CD4-positive, alpha-beta T cell treated with Interleukin-1 beta for 1 hour (primary cell): ENCODE results near the gene DELE1.

Experiments used
- DNase-seq, 2 donors: peaks; one replicate each; pipeline ENCODE4 v3.0.0-alpha.2; 2020 to 2022

DELE1 gene, protein sequence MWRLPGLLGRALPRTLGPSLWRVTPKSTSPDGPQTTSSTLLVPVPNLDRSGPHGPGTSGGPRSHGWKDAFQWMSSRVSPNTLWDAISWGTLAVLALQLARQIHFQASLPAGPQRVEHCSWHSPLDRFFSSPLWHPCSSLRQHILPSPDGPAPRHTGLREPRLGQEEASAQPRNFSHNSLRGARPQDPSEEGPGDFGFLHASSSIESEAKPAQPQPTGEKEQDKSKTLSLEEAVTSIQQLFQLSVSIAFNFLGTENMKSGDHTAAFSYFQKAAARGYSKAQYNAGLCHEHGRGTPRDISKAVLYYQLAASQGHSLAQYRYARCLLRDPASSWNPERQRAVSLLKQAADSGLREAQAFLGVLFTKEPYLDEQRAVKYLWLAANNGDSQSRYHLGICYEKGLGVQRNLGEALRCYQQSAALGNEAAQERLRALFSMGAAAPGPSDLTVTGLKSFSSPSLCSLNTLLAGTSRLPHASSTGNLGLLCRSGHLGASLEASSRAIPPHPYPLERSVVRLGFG

DNA sequence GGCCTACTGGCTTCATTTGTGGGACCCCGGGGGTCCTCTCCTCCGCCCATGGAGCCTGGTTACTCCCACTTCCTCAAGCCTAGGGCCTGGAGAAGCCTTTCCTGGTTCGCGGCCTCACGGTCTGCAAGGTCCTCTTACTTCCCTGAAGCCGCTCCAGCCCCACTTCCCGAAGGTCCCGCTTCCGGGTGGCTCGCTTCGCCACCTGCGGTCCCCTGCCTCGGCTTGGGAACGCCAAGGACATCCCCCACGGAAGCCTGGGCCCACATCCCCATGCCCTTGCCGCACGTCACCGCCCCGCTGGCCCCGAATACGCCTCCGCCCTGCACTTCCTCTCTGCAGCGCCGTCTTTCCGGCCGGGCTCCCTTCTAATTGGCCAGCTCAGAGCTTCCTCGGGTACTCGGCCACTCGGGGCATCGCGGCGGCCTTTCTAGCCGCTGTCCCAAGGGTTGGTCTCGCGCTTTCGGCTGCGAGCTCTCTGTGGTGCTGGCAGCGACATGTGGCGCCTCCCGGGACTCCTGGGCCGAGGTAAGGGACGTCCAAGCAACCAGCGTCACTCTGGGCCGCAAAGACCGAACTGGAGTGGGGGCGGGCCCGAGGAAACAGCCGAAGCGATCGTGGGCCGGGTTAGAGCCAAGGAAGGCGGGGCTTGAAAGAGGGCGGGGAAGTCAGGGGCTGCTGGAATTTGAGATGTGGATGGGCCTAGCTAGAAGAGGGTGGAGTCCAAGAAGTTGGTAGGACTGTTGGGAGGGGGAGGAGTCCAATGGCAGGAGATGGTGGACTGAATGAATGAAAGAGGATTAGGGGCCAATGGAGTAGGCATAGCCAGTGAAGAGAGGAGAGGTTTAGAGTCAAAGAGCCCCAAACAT is at the start of gene DELE1:
Gene DELE1 (plus strand): TSS at position 424 of the 866 bp plus-strand sequence. CDS start 71 bp downstream, at position 495.
- peak; percentile 90 for DNase-seq

DNA sequence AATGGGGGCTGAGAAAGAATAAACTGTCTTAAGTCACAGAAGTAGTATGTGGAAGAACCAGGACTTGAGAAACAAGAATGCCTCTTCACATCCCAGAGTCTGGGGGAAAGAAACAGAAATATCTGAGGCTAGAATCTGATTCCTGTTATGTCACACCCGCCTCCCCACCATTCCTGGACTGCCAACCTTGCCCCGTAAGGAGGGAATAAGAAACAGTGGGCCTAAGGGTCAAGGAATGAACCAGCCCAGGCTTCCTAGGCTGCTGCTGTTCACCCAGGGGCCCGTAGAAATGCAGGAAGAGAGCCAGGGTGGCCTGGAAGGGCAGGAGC is 49.8 kb upstream of the DELE1 start:
- DNase-seq, result no peak

DNA sequence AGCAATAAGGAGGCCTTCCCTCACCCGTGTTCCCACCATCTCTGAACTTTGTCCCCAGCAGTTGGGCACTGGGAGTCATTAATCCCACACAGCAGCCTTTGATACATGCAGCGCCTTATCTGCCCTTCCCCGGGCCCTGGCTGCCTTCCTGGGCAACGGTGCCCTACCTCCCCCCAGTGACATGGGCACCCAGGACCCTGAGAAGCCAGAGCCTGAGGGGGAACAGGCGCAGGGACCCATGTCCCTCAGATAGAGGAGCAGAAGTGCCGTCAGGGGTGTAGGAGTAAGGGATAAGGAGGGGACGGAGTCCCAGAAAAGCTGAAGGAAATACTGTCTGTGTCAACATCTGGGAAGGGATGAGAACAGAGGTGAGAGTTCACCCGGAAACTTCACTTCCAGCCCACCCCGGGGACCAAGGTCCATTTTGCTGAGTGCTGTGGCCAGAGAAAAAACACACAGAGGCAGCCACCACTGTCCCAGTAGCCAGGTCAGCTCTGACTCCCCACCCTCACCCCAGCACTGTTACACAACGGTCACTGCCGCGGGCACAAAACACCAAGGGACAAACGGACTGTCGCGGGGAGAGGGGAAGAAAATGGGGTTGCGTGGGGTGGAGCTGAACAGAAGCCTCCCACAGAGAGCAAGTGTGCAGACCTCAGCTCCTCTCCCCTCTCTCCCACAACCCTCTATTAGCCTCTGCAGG is 49.3 kb upstream of the DELE1 start:
- no peak for DNase-seq

DNA sequence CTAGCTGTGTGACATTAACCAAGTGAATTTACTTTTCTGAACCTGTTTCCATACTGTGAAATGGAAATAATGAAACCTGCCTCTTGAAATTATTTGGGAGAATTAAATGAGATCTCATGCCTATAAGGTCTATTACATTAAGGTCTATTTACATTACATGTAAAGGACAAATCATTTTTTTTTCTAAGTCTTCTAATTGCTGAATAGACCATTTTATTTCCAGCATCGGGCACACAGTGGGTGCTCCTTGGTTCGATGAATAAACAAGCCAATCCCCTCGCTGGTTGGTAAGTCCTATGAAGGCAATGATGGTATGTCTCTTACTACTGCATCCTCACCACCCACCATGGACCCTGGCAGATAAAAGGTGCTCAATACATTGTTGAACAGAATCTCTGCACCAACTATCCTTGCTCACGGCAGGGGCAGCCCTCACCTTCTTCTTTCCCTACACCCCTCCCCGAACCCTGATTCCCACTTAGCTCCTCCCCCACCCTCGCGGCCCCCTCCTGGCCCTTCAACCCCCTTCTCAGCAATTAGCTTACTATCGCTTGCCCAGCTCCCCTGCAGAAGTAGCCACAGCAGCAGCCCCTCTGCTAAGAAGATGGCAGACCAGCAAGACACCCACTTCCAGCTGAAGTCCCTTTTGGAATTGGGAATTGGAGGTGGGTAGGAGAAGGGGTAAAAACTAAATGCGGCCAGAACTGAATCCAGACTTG is 48.5 kb upstream of the DELE1 start:
- DNase-seq, result no peak

DNA sequence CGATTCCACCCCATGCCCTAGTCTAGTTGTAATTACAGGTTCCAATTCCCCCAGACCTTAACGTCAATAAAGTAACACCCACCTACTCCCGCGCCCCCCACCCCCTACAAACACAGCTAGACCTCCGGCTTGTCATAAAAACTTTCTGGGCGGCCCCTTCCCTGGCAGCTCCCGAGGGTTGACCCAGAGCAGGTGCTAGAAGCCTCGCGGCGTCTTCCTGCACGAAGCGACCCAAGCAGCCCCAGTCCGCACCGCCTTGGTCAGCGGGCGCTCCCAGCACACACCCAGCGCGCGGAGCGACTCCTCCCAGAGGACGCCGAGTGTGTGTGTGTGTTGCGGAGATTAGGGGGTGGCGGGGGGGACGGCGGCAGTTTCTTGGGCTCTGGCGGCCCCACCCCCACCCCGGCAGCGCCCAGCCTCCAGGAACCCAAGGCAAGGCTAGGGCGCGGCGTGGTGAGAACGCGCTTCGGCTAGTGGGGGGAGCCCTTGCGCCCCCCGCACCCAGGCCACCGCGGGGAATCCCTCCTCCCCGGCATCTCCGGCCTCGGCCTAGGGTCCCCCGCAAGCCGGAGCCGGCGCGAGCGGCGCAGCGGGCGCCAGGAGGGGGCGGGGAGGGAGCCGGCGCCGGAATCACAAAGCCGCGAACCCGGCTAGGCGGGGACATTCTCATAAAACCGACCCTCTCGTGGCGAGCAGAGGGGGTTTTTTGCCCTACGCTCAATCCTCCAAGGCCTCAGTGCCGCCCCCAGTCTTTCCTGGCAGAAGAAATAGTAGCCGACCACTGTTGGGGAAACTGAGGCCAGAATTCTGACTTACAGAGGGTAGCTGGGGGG is 47.7 kb upstream of the DELE1 start:
- peak in 1 of 2 donors; percentile 17 for DNase-seq

DNA sequence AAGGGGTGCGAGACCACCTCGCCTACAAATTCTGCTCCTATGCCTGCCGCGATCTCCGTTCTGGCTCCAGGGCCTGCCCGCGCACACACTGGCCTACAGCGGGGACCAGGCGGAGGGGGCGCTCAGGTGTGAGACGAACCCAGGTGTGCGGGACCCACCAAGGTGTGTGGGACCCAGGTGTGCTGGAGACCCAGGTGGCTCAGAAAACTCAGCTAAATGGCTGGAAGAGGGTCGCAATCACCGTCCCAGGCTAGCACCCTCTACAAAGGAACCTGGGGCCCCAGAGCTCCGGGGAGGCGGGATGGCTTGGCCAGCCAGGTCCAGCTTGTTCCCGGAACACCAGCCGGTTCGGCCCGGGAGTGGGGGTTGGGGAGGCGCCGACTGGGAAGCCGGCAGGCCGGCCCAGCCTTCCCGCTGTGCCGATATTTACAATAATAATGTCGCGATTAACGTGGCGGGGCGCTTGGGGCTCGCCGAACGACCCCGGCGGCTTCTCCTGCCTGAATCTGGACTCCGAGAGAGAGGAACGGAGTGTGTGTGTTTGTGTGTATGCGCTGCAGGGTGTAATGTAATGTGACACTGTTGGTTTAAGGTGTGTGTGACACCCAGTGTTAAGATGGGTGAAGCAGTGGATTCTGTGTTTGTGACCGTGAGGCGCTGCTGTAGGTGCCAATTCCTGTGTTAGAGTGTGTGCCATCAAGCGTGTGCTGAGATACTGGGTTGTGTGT is 46.9 kb upstream of the DELE1 start:
- peak in 1 of 2 donors; percentile 29 for DNase-seq

DNA sequence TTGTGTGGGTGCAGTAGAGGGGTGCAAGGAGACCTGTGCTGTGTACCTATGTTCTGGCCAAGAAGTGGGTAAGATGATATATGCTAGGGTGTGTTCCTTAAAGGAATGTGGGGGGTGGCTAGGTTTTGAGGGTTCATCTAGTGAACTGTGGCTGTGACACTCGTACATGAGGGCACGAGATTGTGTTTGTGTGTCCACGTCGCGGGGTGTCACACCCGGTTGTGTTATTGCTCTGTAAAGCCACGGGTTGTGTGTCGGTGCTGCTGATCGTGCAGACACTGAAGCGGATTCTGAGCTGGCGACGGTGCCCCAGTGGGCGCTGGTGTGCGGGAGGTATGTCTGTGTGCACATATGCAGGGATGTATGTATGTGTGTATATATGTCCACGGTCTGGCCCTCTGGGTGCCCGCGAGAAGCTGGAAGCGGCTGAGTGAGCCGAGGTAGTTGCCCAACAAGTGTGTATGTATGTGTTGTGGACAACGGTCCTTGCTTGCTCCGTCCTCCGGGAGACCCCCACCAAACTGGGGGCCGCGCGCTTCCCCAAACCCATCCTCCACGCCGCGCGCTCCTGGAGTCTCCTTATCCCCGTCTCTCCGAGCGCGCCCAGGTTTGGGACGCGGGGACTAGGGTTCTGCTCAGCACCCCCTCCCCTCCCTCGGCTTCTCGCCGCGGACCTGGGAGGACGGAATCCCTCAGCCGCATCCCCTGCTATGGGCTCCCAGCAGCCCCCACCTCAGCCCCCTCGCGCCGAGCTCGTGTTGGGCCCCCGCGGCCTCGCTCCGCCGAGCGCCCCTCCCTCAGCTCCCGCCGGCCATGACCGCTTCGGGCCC is 46.1 kb upstream of the DELE1 start:
- peak in 1 of 2 donors; percentile 18 for DNase-seq

DNA sequence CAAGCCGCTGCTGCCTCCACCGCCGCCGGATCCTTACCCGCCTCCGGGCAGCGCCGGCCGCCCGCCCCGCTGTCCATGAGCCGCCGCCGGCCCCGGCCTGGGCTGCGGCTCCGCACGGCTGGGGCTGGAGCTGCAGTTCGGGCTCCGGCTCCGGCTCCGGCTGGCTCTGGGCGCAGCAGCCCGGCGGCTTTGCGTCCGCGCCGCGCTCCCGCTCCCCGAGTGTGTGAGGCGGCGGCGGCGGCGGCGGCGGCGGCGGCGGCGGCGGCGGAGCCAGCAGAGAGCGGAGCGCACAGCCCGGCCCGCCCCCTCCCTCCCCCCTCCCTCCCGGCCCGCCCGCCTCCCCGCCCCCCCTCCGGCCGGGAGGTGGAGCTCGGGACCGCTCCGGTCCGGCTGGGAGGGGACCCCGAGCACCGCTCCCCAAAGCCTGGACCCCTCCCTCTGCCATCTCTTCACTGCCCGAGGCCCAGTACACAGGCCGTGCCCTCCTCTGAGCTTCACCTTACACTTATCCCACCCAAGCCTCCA is 45.4 kb upstream of the DELE1 start, which contains the start of gene PCDH1:
Gene PCDH1 (minus strand): TSS at position 225 of the 525 bp plus-strand sequence. CDS start 148 bp downstream, at position 77.
- peak in 1 of 2 donors; percentile 37 for DNase-seq

DNA sequence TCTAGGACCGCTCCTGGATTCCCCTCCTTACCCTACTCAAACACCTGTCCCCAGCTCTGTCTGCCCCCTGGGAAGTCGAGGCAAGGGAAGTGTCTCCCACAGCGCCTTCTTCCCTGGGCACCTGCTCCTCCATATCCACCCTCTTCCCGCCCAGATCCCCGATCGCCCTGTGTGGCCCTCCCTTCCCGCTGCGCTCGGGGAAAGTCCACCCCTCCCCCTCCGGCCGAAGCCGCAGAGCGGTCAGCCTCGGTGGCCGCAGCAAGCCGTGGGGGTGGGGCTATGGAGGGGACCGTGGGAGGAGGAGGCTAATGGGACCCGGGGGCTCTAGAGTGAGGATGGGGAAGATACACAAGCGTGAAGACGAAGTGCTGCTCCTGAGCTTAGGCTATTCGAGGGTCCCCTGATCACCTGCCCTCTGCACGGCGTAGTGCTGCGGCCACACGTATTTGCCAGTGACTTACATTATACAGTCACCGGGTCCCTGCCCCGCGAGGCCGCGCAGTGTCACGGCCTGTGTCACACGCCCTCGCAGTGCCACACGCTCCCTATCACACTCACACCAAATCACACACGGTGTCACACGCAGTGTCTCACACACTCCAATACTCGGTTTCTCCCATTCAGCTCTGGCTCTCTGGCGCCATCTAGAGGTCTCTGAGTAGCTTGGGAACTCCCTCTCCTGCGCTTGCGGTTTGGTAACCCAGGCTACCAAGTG is 44.8 kb upstream of the DELE1 start:
- DNase-seq, result peak; percentile 90 to 95

DNA sequence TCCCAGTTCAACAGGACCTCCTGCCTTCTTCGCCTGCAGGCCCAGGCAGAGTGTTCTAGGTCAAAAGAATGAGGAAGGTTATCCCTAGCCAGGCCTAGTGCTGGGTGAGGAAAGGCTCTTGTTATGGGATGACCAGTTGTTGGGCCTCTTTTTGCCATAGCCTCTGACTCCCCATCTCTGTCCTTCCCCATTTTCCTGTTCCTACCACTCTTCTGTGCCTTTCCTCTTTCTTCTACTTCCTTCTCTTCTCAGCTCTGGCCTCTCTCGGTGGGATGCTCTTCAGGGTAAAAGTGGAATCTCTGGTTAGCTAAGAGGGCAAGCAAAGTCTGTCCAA is 44.3 kb upstream of the DELE1 start:
- DNase-seq, result no peak

DNA sequence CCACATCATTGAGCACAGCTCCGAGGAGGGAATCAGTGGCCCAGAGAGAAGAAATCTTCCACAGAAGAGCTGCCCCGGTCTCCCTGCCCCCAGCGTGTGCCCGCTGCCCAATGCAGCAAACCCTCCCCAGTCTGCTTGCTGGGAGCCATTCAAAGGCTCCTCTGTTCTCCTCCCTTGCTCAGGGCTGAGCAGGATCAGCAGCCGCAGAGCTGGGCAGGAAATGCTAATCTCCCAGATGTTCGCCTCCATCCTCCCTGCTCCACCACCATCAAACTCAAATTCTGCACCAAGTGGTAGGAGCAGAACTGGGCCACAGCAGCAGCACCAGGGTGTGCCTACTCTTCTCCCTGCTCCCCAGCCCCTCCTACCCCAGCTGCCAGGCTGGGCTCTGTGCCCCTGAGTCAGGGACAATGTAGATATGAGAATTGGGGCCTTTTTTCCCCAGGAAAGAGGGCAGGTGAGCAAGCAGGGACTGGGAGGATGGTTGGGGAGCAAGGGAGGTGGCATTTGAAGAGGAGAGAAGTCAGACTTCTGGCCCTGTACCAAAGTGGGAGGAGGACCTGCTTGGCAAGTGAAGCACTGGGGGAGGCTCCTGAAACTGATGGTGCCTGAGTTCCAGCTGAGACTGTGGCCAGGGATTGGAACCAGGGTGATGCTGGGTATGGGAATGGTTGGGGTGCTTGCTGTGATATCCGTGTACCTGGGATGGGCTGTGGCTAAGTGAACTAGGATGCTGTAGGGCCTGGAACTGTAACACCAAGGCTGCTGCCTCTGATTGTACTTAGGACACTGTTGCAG is 43.5 kb upstream of the DELE1 start:
- no peak for DNase-seq

DNA sequence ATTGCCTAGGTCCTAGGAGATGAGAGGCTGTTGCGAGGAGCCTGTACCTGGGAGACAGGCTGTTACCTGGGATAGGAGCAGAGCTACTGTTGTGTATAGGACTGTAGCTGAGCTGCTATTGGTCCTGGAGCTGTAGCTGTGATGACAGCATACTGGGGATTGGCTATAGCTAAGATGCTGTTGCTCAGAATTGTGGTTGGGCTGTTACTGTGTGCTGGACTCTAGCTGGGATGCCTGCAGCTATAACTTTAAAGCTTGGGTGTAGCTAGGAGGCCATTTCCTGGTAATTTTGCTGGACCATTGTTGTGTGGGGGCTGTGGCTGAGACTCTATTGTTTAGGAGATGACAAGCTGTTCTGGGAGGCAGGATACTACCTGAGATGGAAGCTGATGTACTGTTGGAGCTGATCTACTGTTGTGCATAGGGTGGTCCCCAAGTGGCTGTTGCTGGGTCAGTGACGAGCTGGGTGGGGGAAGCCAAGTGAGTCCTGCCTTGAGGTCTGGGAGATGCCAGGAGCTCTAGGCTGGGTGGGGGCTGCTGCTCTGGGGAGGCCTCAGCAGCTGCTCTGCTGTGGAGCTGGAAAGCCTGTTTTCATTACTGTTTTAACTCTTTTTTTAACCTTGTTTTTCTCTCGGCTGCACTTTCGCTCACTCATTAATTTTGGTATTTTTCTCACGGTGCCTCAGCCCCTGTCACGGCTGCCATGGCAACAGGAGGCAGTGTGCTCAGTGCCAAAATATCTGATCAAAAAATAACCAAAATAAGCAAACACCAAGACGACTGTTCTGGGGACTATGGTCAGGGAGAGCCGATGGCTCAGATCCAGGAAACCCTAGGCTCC is 42.5 kb upstream of the DELE1 start:
- no peak for DNase-seq

DNA sequence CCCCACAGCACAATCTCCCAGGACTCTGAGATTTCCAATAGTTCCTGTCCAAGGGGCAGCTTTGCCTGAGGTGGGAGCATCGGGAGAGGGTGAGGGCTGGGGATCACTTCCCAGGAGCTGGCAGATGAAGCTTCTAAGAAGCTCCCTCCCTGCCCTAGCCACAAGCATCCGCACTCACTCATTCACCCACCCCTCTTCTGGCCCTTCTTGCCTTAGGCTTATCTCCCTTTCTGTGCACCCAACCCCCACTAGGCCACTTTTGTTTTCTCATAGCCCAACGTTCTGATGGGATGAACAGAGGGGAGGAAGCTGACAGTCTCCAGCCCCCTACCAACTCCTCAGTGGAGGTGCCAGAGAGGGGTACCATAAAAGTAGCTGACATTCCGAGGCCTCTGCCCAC is 41.8 kb upstream of the DELE1 start:
- DNase-seq, result no peak

DNA sequence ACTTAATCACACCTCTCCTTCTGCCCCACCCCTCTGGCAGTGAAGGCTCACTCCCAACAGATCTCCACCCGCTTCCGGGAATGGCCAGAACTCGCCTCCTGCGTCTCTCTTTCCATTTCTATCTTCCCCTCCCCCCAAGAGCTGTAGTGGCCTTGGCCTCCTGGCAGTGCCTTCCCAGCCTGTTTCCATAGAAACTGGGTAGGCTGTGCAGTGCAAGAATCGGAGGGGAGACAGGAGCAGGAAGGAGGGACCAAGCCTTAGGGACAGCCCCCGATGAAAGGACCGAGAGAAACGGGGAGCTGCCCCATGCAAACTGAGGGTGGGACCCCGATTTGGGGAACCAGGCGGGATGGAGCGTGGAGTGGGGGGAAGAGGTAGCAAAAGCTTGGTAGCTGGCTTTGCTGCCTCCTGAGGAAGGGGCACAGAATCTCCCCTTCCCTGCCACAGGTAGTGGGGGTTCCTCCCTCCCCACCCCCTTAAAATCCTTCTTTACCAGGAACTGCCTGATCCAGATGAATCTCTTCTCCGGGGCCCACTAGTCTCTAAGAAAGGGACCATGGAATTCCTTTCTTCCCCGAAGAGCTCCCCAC is 41.0 kb upstream of the DELE1 start:
- no peak for DNase-seq

DNA sequence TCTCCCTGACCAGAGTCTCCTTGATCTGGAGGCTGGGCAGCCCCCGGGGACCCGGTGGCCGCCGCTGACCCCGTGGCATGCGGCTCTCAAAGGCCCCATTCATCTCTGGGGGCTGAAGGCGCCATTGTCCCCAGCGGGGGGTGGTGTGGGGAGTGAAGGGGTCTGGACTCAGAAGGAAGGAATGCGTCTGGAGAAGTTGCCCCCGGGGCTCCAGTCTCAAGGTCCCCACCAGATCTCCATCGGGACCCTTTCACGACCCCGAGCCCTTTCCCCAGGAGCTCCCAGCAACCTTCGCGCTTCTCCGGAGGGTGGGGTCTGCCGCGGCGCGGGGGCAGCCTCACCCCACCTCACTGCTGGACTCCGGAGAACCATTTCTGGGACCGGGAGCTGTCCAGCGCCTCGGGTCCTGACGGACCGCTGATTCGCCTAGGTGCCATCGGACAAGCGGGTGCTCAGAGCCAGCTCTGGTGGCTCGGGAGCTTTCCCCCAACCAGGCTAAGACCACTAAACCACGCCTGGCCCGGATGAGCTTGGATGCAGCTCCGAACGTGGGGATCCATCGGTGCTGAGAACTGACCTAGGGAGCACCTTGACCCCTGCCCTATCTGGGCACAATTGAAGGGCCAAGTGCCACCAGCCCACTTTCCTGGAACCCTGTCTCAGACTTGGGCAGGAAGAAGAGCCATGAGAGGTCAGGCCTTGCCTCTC is 40.3 kb upstream of the DELE1 start:
- peak; percentile 6 to 11 for DNase-seq

DNA sequence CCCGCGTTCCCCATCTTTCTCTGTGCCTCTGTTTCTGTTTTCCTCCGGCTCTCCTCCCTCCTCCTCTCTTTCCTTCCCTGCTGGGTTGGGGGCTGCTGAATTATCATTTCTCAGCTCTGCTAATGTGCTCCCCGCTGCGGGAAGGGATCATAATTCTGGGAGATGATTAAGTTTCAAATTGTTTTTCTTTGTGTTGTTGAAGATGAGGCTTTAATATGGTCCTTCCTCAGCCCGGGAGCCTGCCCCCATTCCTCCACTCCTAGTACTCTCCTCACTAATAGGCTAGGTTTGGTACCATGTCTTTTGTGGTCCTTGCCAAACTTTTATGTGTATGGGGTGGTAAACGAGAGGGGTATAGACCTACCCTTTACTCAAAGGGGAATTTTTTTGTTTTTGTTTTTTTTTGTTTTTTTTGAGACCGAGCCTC is 39.8 kb upstream of the DELE1 start:
- DNase-seq, result no peak
